HCT116 (cell line): ENCODE results near the gene NEDD4L. TPM values are rescaled to one million over a fixed set of nuclear protein-coding genes. Genes with fewer than 3 reads are reported as not detected.

Experiments
- ATAC-seq: fragments of 200-7000 bp; cut with Tn5 transposase; 2 replicates; pipeline ENCODE4 v1.9.1; 2020; ENCODE audit warnings: mild to moderate bottlenecking, moderate library complexity
- BruUV-seq: library from RNA; stranded (reverse); fragments of 400-500 nt; replicated peaks from 2 replicates; lab custom pipeline; 2021; lab: Mats Ljungman, UMichigan
- CTCF ChIA-PET: fragments of 300-600 bp; sonication (Branson Sonifier 250); formaldehyde crosslinking; loops from one replicate; lab custom pipeline; 2021; ENCODE audit warnings: antibody characterized with exemption; lab: Charles Lee
- POLR2A ChIA-PET: fragments of 300-600, 350-600 bp; sonication (Branson Sonifier 250); formaldehyde crosslinking; loops from one replicate; lab custom pipeline; 2021; ENCODE audit warnings: antibody characterized with exemption; lab: Charles Lee
- RAD21 ChIA-PET, 2 experiments: fragments of 300-600 bp; sonication (Branson Sonifier 250); formaldehyde crosslinking; loops; one replicate each; lab custom pipeline; 2023; ENCODE audit warnings: low total read pairs in 2 of 2; ENCODE audit not compliant: uncharacterized antibody in 2 of 2, unreplicated experiment in 2 of 2, low non-redundant PET in 1 of 2; lab: Charles Lee
- DNase-seq: peaks from one replicate; pipeline ENCODE4 v3.0.0-alpha.2; 2010; ENCODE audit warnings: low read depth, low spot score
- H2AFZ ChIP-seq: fragments of 200-600 bp; shearing (Covaris generic), sonication (generic); 2 replicates; pipeline ENCODE4 v1.6.1; 2017; ENCODE audit warnings: low read depth, mixed run types, mixed read lengths, antibody characterized with exemption, low read length; ENCODE audit not compliant: poor library complexity, severe bottlenecking
- H3K27ac ChIP-seq: 2 replicates; pipeline ENCODE4 v1.5.1; 2012; ENCODE audit warnings: low read depth, low read length
- H3K27me3 ChIP-seq: fragments of 200-600 bp; sonication (generic); 2 replicates; pipeline ENCODE4 v1.6.1; 2016; ENCODE audit warnings: mixed run types, low read length, mixed read lengths; ENCODE audit not compliant: insufficient read depth
- H3K36me3 ChIP-seq, 2 experiments: fragments of 200-500 bp in 1 of 2; fragments of 200-600 bp in 1 of 2; sonication (Bioruptor generic) in 1 of 2; sonication (generic) in 1 of 2; 2 replicates each; pipeline versions ENCODE4 v1.5.1 to v1.6.1; 2014 to 2016; ENCODE audit warnings: low read length in 2 of 2, inconsistent platforms in 1 of 2, mixed read lengths in 1 of 2, mixed run types in 1 of 2; ENCODE audit not compliant: insufficient read depth in 2 of 2, control insufficient read depth in 1 of 2
- H3K4me1 ChIP-seq, 2 experiments: fragments of 200-600 bp in 1 of 2; sonication (generic) in 1 of 2; 2 replicates each; pipeline versions ENCODE4 v1.5.1 to v1.6.1; 2012 to 2017; ENCODE audit warnings: low read length in 2 of 2, inconsistent platforms in 1 of 2, mild to moderate bottlenecking in 1 of 2, mixed read lengths in 1 of 2, mixed run types in 1 of 2, moderate library complexity in 1 of 2; ENCODE audit not compliant: insufficient read depth in 2 of 2, control insufficient read depth in 1 of 2
- H3K4me2 ChIP-seq: fragments of 200-600 bp; sonication (generic); 2 replicates; pipeline ENCODE4 v1.6.1; 2017; ENCODE audit warnings: mixed run types, low read length, mixed read lengths
- H3K4me3 ChIP-seq, 2 experiments: fragments of 200-600 bp in 1 of 2; sonication (generic) in 1 of 2; replicated peaks in 1 of 2; 2 replicates each; pipeline ENCODE4 v1.5.1; 2011 to 2016; ENCODE audit warnings: low read length in 2 of 2, control low read depth in 1 of 2, low read depth in 1 of 2, mild to moderate bottlenecking in 1 of 2, mixed read lengths in 1 of 2, mixed run types in 1 of 2
- H3K79me2 ChIP-seq: fragments of 200-600 bp; sonication (generic); 2 replicates; pipeline ENCODE4 v1.6.1; 2017; ENCODE audit warnings: mild to moderate bottlenecking, mixed run types, low read length, moderate library complexity, mixed read lengths; ENCODE audit not compliant: insufficient read depth
- H3K9ac ChIP-seq: fragments of 200-600 bp; sonication (generic); 2 replicates; pipeline ENCODE4 v1.6.1; 2016; ENCODE audit warnings: low read length, mixed read lengths
- H3K9me2 ChIP-seq: fragments of 200-600 bp; sonication (generic), shearing (Covaris generic); 2 replicates; pipeline ENCODE4 v1.6.1; 2017; ENCODE audit warnings: mixed run types, mild to moderate bottlenecking, moderate library complexity; ENCODE audit not compliant: insufficient read depth
- H3K9me3 ChIP-seq, 2 experiments: fragments of 200-500 bp in 1 of 2; fragments of 200-600 bp in 1 of 2; sonication (Bioruptor generic) in 1 of 2; sonication (generic) in 1 of 2; 2 replicates each; pipeline ENCODE4 v1.6.1; 2014 to 2017; ENCODE audit warnings: low read length in 2 of 2, mixed read lengths in 2 of 2, inconsistent platforms in 1 of 2, low read depth in 1 of 2, mild to moderate bottlenecking in 1 of 2, mixed run types in 1 of 2, moderate library complexity in 1 of 2; ENCODE audit not compliant: control insufficient read depth in 1 of 2, insufficient read depth in 1 of 2
- H4K20me1 ChIP-seq: fragments of 200-600 bp; sonication (generic), shearing (Covaris generic); 2 replicates; pipeline ENCODE4 v1.6.1; 2017; ENCODE audit warnings: mixed run types, mild to moderate bottlenecking, moderate library complexity; ENCODE audit not compliant: insufficient read depth
- EGR1 ChIP-seq: IDR thresholded peaks from 2 replicates; pipeline ENCODE4 v1.6.1; 2012; ENCODE audit warnings: low read depth
- ELF1 ChIP-seq: IDR thresholded peaks from 2 replicates; pipeline ENCODE4 v1.6.1; 2012; ENCODE audit warnings: low read depth, borderline replicate concordance
- EZH2 ChIP-seq: fragments of 200-600 bp; sonication (generic); IDR thresholded peaks from 2 replicates; pipeline ENCODE4 v1.6.1; 2017; ENCODE audit warnings: antibody characterized with exemption, mixed run types
- EZH2phosphoT487 ChIP-seq: fragments of 200-600 bp; IDR thresholded peaks from 2 replicates; pipeline ENCODE4 v1.6.1; 2018; ENCODE audit warnings: antibody characterized with exemption, borderline replicate concordance
- FOSL1 ChIP-seq: IDR thresholded peaks from 2 replicates; pipeline ENCODE4 v1.6.1; 2012; ENCODE audit warnings: low read depth
- JUND ChIP-seq: IDR thresholded peaks from 2 replicates; pipeline ENCODE4 v1.6.1; 2012
- MAX ChIP-seq: IDR thresholded peaks from 2 replicates; pipeline ENCODE4 v1.6.1; 2012
- POLR2A ChIP-seq: IDR thresholded peaks from 2 replicates; pipeline ENCODE4 v1.7.0; 2011; ENCODE audit warnings: borderline replicate concordance; ENCODE audit not compliant: insufficient read depth, insufficient read length; ENCODE audit errors: extremely low read depth
- POLR2AphosphoS5 ChIP-seq: IDR thresholded peaks from 2 replicates; pipeline ENCODE4 v1.6.1; 2011; ENCODE audit warnings: mild to moderate bottlenecking, low read depth, low read length, moderate library complexity
- RAD21 ChIP-seq: IDR thresholded peaks from 2 replicates; pipeline ENCODE4 v1.6.1; 2012; ENCODE audit warnings: low read depth, mild to moderate bottlenecking
- SIN3A ChIP-seq: IDR thresholded peaks from 2 replicates; pipeline ENCODE4 v1.6.1; 2012; ENCODE audit warnings: low read depth
- SP1 ChIP-seq: IDR thresholded peaks from 2 replicates; pipeline ENCODE4 v1.6.1; 2012; ENCODE audit warnings: low read depth
- SRF ChIP-seq: IDR thresholded peaks from 2 replicates; pipeline ENCODE4 v1.6.1; 2012; ENCODE audit warnings: low read depth
- TCF7L2 ChIP-seq: IDR thresholded peaks from 2 replicates; pipeline ENCODE4 v1.7.0; 2011; ENCODE audit warnings: borderline replicate concordance, inconsistent platforms; ENCODE audit not compliant: insufficient read depth, insufficient read length; ENCODE audit errors: extremely low read depth
- YY1 ChIP-seq: IDR thresholded peaks from 2 replicates; pipeline ENCODE4 v1.6.1; 2011; ENCODE audit warnings: low read length, low read depth, moderate library complexity, mild to moderate bottlenecking; ENCODE audit not compliant: insufficient replicate concordance; ENCODE audit errors: extremely low read depth
- ZFX ChIP-seq: fragments of 450-650 bp; IDR thresholded peaks from 2 replicates; pipeline ENCODE4 v1.6.1; 2017
- ZNF274 ChIP-seq: fragments of 200-500 bp; sonication (Bioruptor generic); IDR thresholded peaks from 2 replicates; pipeline ENCODE4 v1.6.1; 2014; ENCODE audit warnings: mild to moderate bottlenecking, low read depth, low read length, inconsistent platforms
- intact Hi-C: fragments of 100-400 bp; cut with micrococcal nuclease; formaldehyde crosslinking; loops from 2 replicates; pipeline ENCODE4 v1.10.0; 2022
- total RNA-seq: library from RNA; stranded (reverse); gene quantifications from one replicate; pipeline ENCODE4 v1.2.1, GENCODE V29; 2021; ENCODE audit not compliant: unreplicated experiment
- TF ChIP-seq, protein P1 (sequence below): IDR thresholded peaks from 2 replicates; pipeline ENCODE4 v1.6.1; 2012
- TF ChIP-seq, protein P2 (sequence below): IDR thresholded peaks from 2 replicates; pipeline ENCODE4 v1.6.1; 2011; ENCODE audit warnings: mild to moderate bottlenecking, low read length, moderate library complexity; ENCODE audit not compliant: insufficient replicate concordance; ENCODE audit errors: extremely low read depth

NEDD4L gene
- total RNA-seq, 1 experiment from 2014 or later = 41.5 TPM

GRCh38 chr18:58345875-58346274 is 301.8 kb downstream of the NEDD4L start:
- H3K4me3 ChIP-seq = no peak overlapping the region
- TF ChIP-seq FOSL1 (no peak), JUND (no peak), ZNF274 (no peak), POLR2A (no peak), EZH2 (no peak), YY1 (no peak), MAX (no peak), ELF1 (no peak), RAD21 (no peak), SIN3A (no peak), EGR1 (no peak), POLR2AphosphoS5 (no peak), EZH2phosphoT487 (no peak), SP1 (no peak), TCF7L2 (no peak), SRF (no peak), ZFX (no peak)
- TF ChIP-seq, protein P1, sequence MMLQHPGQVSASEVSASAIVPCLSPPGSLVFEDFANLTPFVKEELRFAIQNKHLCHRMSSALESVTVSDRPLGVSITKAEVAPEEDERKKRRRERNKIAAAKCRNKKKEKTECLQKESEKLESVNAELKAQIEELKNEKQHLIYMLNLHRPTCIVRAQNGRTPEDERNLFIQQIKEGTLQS = no peak
- TF ChIP-seq, protein P2, sequence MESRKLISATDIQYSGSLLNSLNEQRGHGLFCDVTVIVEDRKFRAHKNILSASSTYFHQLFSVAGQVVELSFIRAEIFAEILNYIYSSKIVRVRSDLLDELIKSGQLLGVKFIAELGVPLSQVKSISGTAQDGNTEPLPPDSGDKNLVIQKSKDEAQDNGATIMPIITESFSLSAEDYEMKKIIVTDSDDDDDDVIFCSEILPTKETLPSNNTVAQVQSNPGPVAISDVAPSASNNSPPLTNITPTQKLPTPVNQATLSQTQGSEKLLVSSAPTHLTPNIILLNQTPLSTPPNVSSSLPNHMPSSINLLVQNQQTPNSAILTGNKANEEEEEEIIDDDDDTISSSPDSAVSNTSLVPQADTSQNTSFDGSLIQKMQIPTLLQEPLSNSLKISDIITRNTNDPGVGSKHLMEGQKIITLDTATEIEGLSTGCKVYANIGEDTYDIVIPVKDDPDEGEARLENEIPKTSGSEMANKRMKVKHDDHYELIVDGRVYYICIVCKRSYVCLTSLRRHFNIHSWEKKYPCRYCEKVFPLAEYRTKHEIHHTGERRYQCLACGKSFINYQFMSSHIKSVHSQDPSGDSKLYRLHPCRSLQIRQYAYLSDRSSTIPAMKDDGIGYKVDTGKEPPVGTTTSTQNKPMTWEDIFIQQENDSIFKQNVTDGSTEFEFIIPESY = no peak
- TF ChIP-seq, all 23 proteins: peak for 0
- Histone ChIP-seq H3K9ac (no peak overlapping the region), H3K27ac (no peak overlapping the region), H4K20me1 (no peaks in the 10 kb centered on the region), H3K9me3 (no peaks in the 10 kb centered on the region), H3K9me2 (no peaks in the 10 kb centered on the region), H3K4me1 (no peaks in the 10 kb centered on the region), H3K36me3 (peaks cover 2% of the 10 kb centered on the region in 2 experiments; a peak in 2 of 4 replicates), H3K4me2 (no peak overlapping the region), H3K27me3 (no peaks in the 10 kb centered on the region), H2AFZ (no peak overlapping the region), H3K79me2 (no peaks in the 10 kb centered on the region)
- intact Hi-C loops = no loop called here
- DNase-seq = no peak
- ChIA-PET RAD21 (no interaction called here), POLR2A (no interaction called here), CTCF (no interaction called here)
- no peak for ATAC-seq
- no TSS peak for BruUV-seq
